ENCODE data around the gene CPSF7. TPM values are rescaled to one million over a fixed set of nuclear protein-coding genes. Genes with fewer than 3 reads are reported as not detected.

CPSF7 gene
- total RNA-seq, 1 experiment from 2014 or later, result 145 TPM

GRCh38 chr11:61453695-61454094 is 23.9 kb upstream of the CPSF7 start:
- no peak overlapping the region for H3K27ac ChIP-seq (ENCODE audit: insufficient read length, low read depth, low read length)
- no peak overlapping the region for H3K27ac Mint-ChIP-seq
- no peaks in the 10 kb centered on the region for H3K23me2 ChIP-seq (ENCODE audit: insufficient read length, low read depth, low read length, poor library complexity, severe bottlenecking)
- H3K27me3 ChIP-seq (ENCODE audit: insufficient read depth, low read length), result no peaks in the 10 kb centered on the region
- no peak overlapping the region for H2BK20ac ChIP-seq (ENCODE audit: low read depth, low read length, poor library complexity, severe bottlenecking)
- H3K18ac ChIP-seq (ENCODE audit: insufficient read length, low read depth, low read length), result no peak overlapping the region
- no peak overlapping the region for H3K4ac ChIP-seq (ENCODE audit: low read depth, low read length)
- H3K9me3 Mint-ChIP-seq, result no peaks in the 10 kb centered on the region
- no peak overlapping the region for H2BK5ac ChIP-seq (ENCODE audit: insufficient read length, low read length)
- H3K36me3 Mint-ChIP-seq (ENCODE audit: insufficient read depth in 1 of 3, low read depth in 3 of 3), result peaks cover 7 to 27% (median 9%) of the 10 kb centered on the region in 3 experiments; a peak in 6 of 7 replicates
- no peaks in the 10 kb centered on the region for H3K79me1 ChIP-seq (ENCODE audit: insufficient read depth, low read depth, low read length, poor library complexity, severe bottlenecking)
- no peak overlapping the region for H2AFZ ChIP-seq (ENCODE audit: low read length)
- no peak overlapping the region for H2BK120ac ChIP-seq (ENCODE audit: low read depth, low read length, poor library complexity, severe bottlenecking)
- no peak overlapping the region for H4K91ac ChIP-seq (ENCODE audit: insufficient read length, low read depth, low read length)
- no peak overlapping the region for H3K23ac ChIP-seq (ENCODE audit: insufficient read length, low read depth, low read length)
- no peak overlapping the region for H3K14ac ChIP-seq (ENCODE audit: insufficient read depth, low read length)
- no peak overlapping the region for H3K4me3 Mint-ChIP-seq
- H2AK5ac ChIP-seq (ENCODE audit: insufficient read length, low read length), result no peak overlapping the region
- H4K5ac ChIP-seq (ENCODE audit: insufficient read length, low read depth, low read length), result no peak overlapping the region
- H3K27me3 Mint-ChIP-seq (ENCODE audit: low read depth), result no peaks in the 10 kb centered on the region
- H3K4me1 ChIP-seq (ENCODE audit: insufficient read depth, low read length), result no peaks in the 10 kb centered on the region
- no peak overlapping the region for H2BK12ac ChIP-seq (ENCODE audit: insufficient read length, low read depth, low read length)
- no peaks in the 10 kb centered on the region for H3K79me2 ChIP-seq (ENCODE audit: insufficient read depth, low read length)
- no peak overlapping the region for H2BK15ac ChIP-seq (ENCODE audit: low read depth, low read length)
- DNase-seq, result no peak
- H4K20me1 ChIP-seq (ENCODE audit: control insufficient read depth, insufficient read depth, insufficient read length), result peaks cover 2% of the 10 kb centered on the region
- no peak overlapping the region for H3K4me2 ChIP-seq (ENCODE audit: insufficient read depth, insufficient read length, low read length)
- TF ChIP-seq CTCF (conservative IDR thresholded peaks at IDR 0.05), result no peak
- H3K9me3 ChIP-seq (ENCODE audit: control insufficient read depth, low read depth, low read length), result no peaks in the 10 kb centered on the region
- WGBS (ENCODE audit: extremely low coverage, insufficient read length, low lambda C conversion rate), result no CpG with 5 or more reads among the region's 3 CpGs
- H3T11ph ChIP-seq (ENCODE audit: low read length), result no peak overlapping the region
- no peaks in the 10 kb centered on the region for H3K4me1 Mint-ChIP-seq
- no peak overlapping the region for H4K8ac ChIP-seq (replicated peaks; ENCODE audit: insufficient read length, low read depth, low read length)
- H3K56ac ChIP-seq (ENCODE audit: insufficient read length, low read depth, low read length), result no peak overlapping the region
- no peak overlapping the region for H3K9ac ChIP-seq (ENCODE audit: extremely low read depth, insufficient read length, low read length)
